Tibial nerve (tissue), 4 donors: ENCODE results near the gene CEACAM3. TPM values are rescaled to one million over a fixed set of nuclear protein-coding genes. Genes with fewer than 3 reads are reported as not detected.

ENCODE experiments used
- DNase-seq, 2 donors: peaks; one replicate each; pipeline ENCODE4 v3.0.0-alpha.2; 2019; ENCODE audit warnings: low spot score in 2 of 2
- H3K27ac ChIP-seq, 4 donors: fragments of 200-600 bp; sonication (generic) in 3 of 4; one replicate each; pipeline ENCODE4 v1.5.1; 2017 to 2019; ENCODE audit warnings: mild to moderate bottlenecking in 1 of 4
- H3K27me3 ChIP-seq, 2 donors: fragments of 200-600 bp; sonication (generic) in 1 of 2; one replicate each; pipeline versions ENCODE4 v1.5.1 to v1.6.0; 2017 to 2019
- H3K36me3 ChIP-seq, 3 donors: fragments of 200-600 bp; sonication (generic); one replicate each; pipeline ENCODE4 v1.5.1; 2018 to 2019
- H3K4me1 ChIP-seq, 4 donors: fragments of 200-600 bp; sonication (generic) in 3 of 4; one replicate each; pipeline ENCODE4 v1.5.1; 2017 to 2019
- H3K4me3 ChIP-seq, 4 donors: fragments of 200-600 bp; sonication (generic) in 3 of 4; one replicate each; pipeline ENCODE4 v1.5.1; 2017 to 2019; ENCODE audit warnings: mild to moderate bottlenecking in 1 of 4, moderate library complexity in 1 of 4
- H3K9me3 ChIP-seq, 4 donors: fragments of 200-600 bp; sonication (generic) in 3 of 4; one replicate each; pipeline ENCODE4 v1.5.1; 2017 to 2019
- CTCF ChIP-seq, 5 experiments: fragments of 200-600 bp in 3 of 5; fragments of 450-650 bp in 2 of 5; sonication (generic) in 3 of 5; IDR thresholded peaks; one replicate each; pipeline ENCODE4 v1.5.1; 2016 to 2019; ENCODE audit warnings: antibody characterized with exemption in 5 of 5, mild to moderate bottlenecking in 3 of 5, moderate library complexity in 2 of 5
- EP300 ChIP-seq, 2 donors: sonication (generic); formaldehyde crosslinking; IDR thresholded peaks; one replicate each; pipeline ENCODE4 v1.6.1; 2017; ENCODE audit warnings: antibody characterized with exemption in 2 of 2, mild to moderate bottlenecking in 1 of 2
- POLR2A ChIP-seq, 2 donors: fragments of 450-650 bp; IDR thresholded peaks; one replicate each; pipeline ENCODE4 v1.6.1; 2017; ENCODE audit warnings: antibody characterized with exemption in 2 of 2, mild to moderate bottlenecking in 2 of 2, moderate library complexity in 2 of 2
- WGBS, 2 donors: methylation state at CpG; one replicate each; pipeline ENCODE4 v1.1.5; 2018; 5-methylcytosine and 5-hydroxymethylcytosine counted together
- total RNA-seq, 4 donors: library from RNA; depleted of rRNA; stranded (reverse); fragments of >200 nt; gene quantifications; one replicate each; pipeline ENCODE4 v1.1.0, GENCODE V29; 2016

Gene CEACAM3
- total RNA-seq, 4 donors from 2014 or later: 1.0 TPM; not detected in 3

- DNase-seq: no peak
- Histone ChIP-seq H3K27ac (no peak overlapping the region), H3K27me3 (no peaks in the 10 kb centered on the region), H3K4me3 (no peak overlapping the region), H3K36me3 (no peaks in the 10 kb centered on the region), H3K4me1 (no peaks in the 10 kb centered on the region), H3K9me3 (no peaks in the 10 kb centered on the region)
- 37 to 40% methylated on average over 12 of the region's 12 CpGs for WGBS, 2 donors
- TF ChIP-seq POLR2A (IDR thresholded peaks at IDR 0.05) (no peak), EP300 (IDR thresholded peaks at IDR 0.05) (no peak), CTCF (IDR thresholded peaks at IDR 0.05) (peak in 4 of 5 experiments; percentile 9 to 48 (median 42))
Measured at GRCh38 chr19:41821003-41821735, 24.8 kb downstream of the CEACAM3 start.

- Histone ChIP-seq H3K27me3 (peaks cover 0 to 33% of the 10 kb centered on the region in 2 donors), H3K4me3 (no peak overlapping the region), H3K9me3 (no peaks in the 10 kb centered on the region), H3K27ac (no peak overlapping the region), H3K36me3 (no peaks in the 10 kb centered on the region), H3K4me1 (no peaks in the 10 kb centered on the region)
- 61 to 62% methylated on average over 13 of the region's 13 CpGs for WGBS, 2 donors
- DNase-seq: no peak
- no peak for TF ChIP-seq POLR2A (IDR thresholded peaks at IDR 0.05)
- TF ChIP-seq CTCF (IDR thresholded peaks at IDR 0.05): no peak
- no peak for TF ChIP-seq EP300 (IDR thresholded peaks at IDR 0.05)
Measured at GRCh38 chr19:41837981-41838708, 41.8 kb downstream of the CEACAM3 start.

GRCh38 chr19:41839211-41839610, 42.8 kb downstream of the CEACAM3 start:
- DNase-seq: no peak
- Histone ChIP-seq H3K27ac (no peak overlapping the region), H3K9me3 (no peaks in the 10 kb centered on the region), H3K36me3 (no peaks in the 10 kb centered on the region), H3K4me3 (no peak overlapping the region), H3K4me1 (no peaks in the 10 kb centered on the region), H3K27me3 (peaks cover 0 to 33% of the 10 kb centered on the region in 2 donors)
- TF ChIP-seq EP300 (IDR thresholded peaks at IDR 0.05): no peak
- WGBS, 2 donors: 70 to 71% methylated on average over 2 of the region's 2 CpGs

GRCh38 chr19:41843371-41843770, 47.0 kb downstream of the CEACAM3 start:
- Histone ChIP-seq H3K4me1 (no peaks in the 10 kb centered on the region), H3K4me3 (no peak overlapping the region), H3K9me3 (no peaks in the 10 kb centered on the region), H3K36me3 (no peaks in the 10 kb centered on the region), H3K27me3 (peaks cover 0 to 11% of the 10 kb centered on the region in 2 donors), H3K27ac (no peak overlapping the region)
- TF ChIP-seq EP300 (IDR thresholded peaks at IDR 0.05) (no peak), POLR2A (IDR thresholded peaks at IDR 0.05) (no peak), CTCF (IDR thresholded peaks at IDR 0.05) (no peak)
- DNase-seq: no peak
- 68 to 69% methylated on average over 7 of the region's 7 CpGs for WGBS, 2 donors

- H3K36me3 ChIP-seq: no peaks in the 10 kb centered on the region
- H3K4me1 ChIP-seq: no peaks in the 10 kb centered on the region
- no peak within 1 kb of the TSS for H3K4me3 ChIP-seq
- no peak within 1 kb of the TSS for H3K27ac ChIP-seq
- WGBS, 2 donors: 79 to 81% methylated on average over 28 to 30 of the region's 30 CpGs
- TF ChIP-seq EP300 (IDR thresholded peaks at IDR 0.05) (no peak), CTCF (IDR thresholded peaks at IDR 0.05) (no peak), POLR2A (IDR thresholded peaks at IDR 0.05) (no peak)
- H3K9me3 ChIP-seq: no peaks in the 10 kb centered on the region
- no peak for DNase-seq
- H3K27me3 ChIP-seq: peaks cover 0 to 5% of the 10 kb centered on the region in 2 donors
Measured at GRCh38 chr19:41844601-41845000, 48.2 kb downstream of the CEACAM3 start, which contains the start of gene LYPD4. Gene LYPD4 (minus strand): TSS chr19:41844683. CDS start chr19:41839285, 5,398 bp downstream.
